Inferior parietal cortex (tissue), 1 donor: ENCODE measurements around the gene LPO.

Experiments
- DNase-seq: peaks from one replicate; pipeline ENCODE4 v3.0.0-alpha.2; 2016; ENCODE audit errors: extremely low spot score

The LPO gene

GRCh38 chr17:58277802-58278595, 39.6 kb downstream of the LPO start:
- no peak for DNase-seq

- no peak for DNase-seq
These were observed 40.3 kb downstream of the LPO start for GRCh38 chr17:58278661-58279015.

DNA sequence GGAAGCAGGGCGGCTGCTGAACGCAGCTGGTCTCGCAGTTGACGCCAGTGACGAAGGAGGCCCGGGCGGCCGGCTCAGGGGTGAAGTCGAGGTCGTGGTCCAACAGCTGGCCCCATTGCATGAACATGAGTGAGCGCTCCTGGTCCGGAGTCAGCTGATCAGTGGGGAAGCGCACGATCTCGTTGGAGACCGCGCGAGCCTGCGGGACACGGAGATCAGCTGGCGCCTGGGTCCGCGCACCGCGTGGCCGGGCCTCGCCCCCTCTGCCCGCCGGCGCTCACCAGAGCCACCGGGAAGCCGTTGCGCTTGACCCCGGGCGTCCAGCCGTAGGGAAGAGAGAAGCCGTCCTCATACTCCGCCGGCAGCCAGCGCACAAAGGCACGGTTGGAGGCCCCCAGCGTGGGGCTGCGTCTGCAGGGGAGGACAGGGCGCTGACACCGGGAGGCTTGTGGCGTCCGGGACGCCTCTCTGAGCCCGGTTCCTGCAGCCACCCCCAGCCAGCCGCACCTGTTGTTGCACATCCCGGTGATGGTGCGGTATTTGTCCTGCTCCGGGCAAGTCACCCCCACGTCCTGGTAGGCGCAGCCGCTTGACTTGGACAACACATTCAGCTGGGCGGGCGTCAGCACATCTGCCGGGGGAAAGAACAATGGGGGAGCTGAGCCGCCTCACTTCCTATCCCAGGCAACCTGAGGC, 40.8 kb downstream of the LPO start:
- no peak for DNase-seq

GRCh38 chr17:58279736-58280479, 41.5 kb downstream of the LPO start:
- no peak for DNase-seq

GRCh38 chr17:58280480-58281217, 42.3 kb downstream of the LPO start, which contains the start of gene MPO:
Gene MPO (minus strand): TSS chr17:58280935. CDS start chr17:58280758, 177 bp downstream.
- no peak for DNase-seq

DNA sequence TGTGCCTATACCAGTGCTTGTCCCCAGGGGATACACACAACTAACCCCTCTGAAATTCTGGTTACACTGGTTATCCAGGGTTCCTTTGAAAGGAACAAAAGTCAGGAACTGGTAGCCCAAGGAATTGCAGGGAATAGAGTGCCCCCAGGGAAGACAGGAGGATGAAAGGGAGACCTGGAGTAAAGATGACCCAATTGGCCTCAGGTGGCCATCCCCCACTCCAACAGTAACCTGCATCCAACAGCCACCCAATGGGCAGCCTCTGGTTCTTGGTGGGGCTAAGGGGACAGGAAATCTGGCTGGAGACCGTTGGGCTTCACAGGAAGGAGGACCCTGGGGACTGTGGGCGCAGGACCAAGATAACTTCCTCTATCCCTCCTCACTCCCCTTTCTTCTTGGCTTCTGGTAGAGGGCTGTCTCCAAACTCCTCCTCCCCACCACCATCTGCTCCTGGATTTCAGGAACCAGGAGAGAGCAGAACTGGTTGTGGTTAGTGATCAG, 43.2 kb downstream of the LPO start:
- no peak for DNase-seq

GRCh38 chr17:58282442-58282841, 44.1 kb downstream of the LPO start:
- no peak for DNase-seq

DNA sequence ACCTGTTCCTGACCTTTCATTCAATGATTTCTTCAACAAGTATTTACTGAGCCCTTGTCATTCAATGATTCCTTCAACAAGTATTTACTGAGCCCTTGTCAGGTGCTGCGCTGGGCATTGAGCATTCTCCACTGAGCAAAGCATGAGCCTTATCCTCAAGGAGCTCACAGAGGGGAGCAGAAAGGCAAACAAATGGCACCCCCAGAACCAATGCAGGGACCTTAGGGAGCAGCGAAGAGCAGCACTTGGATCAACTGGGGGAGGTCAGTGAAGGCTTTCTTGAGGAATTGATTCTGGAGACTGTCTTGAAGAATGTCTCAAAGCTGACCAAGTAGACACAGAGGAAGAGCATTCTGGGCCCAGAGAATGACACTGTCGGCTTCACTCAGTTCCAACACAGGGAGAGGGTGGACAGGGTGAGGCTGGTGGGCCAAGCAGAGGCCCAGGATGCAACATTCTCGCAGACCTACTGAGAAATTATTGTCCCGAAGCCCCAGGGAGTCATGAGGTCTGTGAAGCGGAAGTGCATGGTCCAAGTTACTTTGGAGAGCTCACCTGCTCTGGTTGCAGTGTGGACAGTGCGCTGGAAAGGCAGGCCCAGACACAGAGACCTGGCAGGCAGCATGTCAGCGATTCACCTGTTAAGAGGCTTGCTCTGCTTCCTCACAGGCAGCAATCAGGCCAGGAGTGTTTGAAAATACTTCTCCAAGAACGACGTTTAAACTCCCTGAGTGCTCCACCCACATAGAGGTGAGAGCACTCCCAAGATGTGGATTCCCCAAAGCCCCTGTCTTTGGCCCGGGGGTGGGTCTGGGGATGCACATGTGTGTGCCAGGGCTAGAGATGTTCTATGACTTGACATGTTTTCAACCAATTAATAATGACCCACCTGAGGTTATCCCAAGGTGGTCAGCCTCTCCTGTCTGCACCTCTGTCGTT, 45.6 kb downstream of the LPO start:
- DNase-seq = no peak

DNA sequence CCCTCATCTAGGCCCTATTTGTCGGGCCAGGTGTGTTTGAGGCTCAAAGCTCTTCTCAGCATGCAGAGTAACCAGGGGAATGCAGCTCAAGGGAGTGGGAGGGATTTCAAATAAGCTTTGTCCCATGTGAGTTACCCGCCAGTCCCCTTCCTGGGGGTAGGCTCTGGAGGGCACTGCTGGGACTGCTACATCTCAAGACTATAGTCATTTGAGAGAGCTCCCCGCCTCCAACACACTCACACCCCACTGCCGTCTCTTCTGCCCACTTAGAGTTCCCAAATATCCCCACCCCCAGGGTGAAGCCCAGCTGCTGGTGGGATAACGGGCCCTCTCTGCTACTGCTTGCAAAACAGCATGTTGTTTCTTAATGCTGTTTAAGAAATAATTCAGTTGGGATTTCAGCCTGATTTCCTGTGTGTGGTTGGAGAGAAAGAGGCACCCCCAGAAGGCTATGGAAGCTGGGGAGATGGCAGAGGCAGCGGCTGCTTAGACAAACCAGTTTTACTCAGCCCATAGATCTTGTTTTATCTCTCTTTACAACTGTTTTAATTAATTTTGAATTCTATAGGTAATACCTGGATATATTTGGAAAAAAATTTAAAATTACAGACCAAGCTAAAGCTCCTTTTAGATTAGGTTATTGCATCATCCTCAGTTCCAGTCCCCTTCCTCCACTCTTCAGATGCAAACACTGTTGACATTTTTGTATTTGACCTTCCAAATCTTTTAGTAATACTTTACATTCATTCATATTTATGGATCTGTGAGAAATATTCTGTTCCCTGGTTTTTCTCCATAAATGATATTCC, 46.4 kb downstream of the LPO start:
- DNase-seq = no peak

DNA sequence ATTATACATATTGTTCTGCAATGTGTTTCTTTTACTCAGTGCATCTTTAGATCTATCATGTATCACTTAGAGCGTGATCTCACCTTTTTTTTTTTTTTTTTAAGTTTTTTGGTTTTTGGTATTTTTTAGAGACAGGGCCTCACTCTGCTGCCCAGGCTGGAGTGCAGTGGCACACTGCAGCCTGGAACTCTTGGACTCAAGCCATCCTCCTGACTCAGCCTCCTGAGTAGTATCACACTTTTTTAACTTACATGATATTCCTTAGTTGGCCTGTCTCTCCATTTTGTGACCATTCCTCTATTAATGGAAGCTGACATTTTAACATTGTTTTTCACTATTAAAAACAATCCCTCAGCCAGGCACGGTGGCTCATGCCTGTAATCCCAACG, 47.0 kb downstream of the LPO start:
- DNase-seq = no peak

- no peak for DNase-seq
These were observed 51.5 kb downstream of the LPO start for GRCh38 chr17:58289869-58290268.

GRCh38 chr17:58291246-58291645, 52.9 kb downstream of the LPO start:
- DNase-seq = no peak

GRCh38 chr17:58294034-58294433, 55.6 kb downstream of the LPO start:
- no peak for DNase-seq

- no peak for DNase-seq
These were observed 62.0 kb downstream of the LPO start for GRCh38 chr17:58300336-58300735.

GRCh38 chr17:58301504-58302150, 63.2 kb downstream of the LPO start:
- no peak for DNase-seq

GRCh38 chr17:58302171-58302918, 64.0 kb downstream of the LPO start:
- no peak for DNase-seq

- DNase-seq = no peak
These were observed 64.7 kb downstream of the LPO start for GRCh38 chr17:58302919-58303585.
